ENCODE measurements around the gene ACBD5.

- TF ChIP-seq CTCF (IDR thresholded peaks at IDR 0.05; ENCODE audit: low read length) (no peak), EZH2 (IDR thresholded peaks at IDR 0.05; ENCODE audit: borderline replicate concordance, low read length) (no peak)
These were observed 90.3 kb downstream of the ACBD5 start for GRCh38 chr10:27150261-27150660.

All from OCI-LY1 (cell line).